GM18907 (cell line): ENCODE data around the gene DEFB132.

ENCODE experiments used
- ATAC-seq: cut with Tn5 transposase; IDR thresholded peaks from one replicate; pipeline ENCODE4 v1.9.1; 2021; ENCODE audit warnings: mild to moderate bottlenecking, moderate library complexity; ENCODE audit not compliant: unreplicated experiment

Gene DEFB132

GRCh38 chr20:259981-260380, 2.5 kb downstream of the DEFB132 start:
- no peak for ATAC-seq

DNA sequence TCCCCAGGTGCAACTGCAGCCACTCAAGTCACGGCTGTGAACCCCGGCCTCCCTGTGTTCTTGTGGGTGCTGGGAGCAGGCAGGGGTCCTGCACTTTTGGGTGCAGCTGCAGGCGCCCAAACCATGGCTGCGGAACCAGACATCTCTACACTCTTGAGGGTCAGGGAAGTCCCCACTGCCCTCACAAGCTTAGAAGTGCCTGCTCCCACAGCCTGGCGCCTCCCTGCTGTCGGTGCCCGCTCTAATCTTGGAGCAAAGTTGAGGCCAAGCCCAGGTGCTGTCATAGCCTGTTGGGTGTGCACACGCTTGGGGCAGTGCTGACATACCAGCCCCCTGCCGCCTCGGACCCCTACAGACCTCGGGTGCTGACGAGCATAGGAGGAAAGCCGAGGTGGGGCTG, 6.2 kb downstream of the DEFB132 start:
- no peak for ATAC-seq

DNA sequence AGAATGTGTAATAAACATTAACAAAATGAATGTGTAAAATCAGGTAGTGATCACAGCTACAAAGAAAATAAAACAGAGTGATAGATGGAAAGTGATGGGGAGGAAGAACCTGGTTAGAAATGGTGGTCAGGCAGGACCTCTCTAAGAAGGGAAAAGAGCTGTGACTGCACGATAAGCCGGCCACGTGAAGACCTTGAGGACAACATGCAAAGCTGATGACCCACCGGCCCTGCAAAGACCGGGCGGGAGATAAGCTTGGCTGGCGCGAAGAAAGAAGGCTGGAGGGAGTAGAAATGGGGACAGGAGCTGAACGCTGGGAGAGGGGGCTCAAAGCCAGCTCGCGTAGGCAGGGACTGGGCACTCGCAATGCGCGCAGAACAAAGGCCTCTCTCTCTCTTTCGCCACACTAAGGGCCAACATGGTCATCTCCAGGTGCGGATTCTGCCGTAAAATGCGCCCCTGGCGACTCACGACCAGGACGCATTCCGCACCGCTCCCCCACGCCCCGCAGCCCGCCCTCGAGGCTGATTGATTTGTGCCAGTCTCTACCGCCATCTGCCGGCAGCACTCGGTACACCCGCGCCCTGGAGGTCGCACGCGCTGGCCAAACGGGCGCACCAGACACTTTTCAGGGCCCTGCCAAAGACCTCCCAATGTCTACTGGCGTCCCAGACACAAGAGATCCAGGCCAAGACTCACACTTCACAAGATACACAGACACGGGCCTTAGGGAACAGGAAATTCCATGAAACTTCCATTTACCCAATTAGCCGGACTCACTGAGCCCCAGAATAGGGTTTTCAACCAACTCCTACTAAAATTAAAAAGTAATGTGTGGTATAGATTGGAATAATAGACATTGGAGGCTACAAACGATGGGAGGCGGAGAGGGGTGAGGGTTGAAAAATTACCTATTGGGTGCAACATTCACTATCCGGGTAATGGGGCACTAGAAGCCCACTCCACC, 9.4 kb downstream of the DEFB132 start:
- ATAC-seq: peak; percentile 75

GRCh38 chr20:270517-270916, 13.0 kb downstream of the DEFB132 start:
- ATAC-seq: no peak

GRCh38 chr20:271069-271468, 13.5 kb downstream of the DEFB132 start:
- ATAC-seq: no peak

GRCh38 chr20:271528-271927, 14.0 kb downstream of the DEFB132 start:
- no peak for ATAC-seq

DNA sequence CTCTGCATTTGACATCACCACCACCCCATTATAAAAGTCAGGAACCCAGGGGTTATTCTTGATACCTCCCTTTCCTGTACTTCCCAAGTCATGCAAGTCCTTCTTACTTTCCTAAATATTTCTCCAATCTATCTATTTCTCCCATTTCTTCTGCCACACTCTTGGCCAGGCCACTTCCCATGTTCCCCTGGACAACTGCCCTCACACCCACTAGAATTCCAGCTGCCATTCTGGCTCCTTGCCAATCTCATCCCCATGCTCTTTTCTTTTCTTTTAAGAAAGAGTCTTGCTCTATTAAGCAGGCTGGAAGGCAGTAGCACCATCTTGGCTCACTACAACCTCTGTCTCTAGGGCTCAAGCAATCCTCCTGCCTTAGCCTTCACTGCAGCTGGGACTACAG, 15.2 kb downstream of the DEFB132 start:
- no peak for ATAC-seq

DNA sequence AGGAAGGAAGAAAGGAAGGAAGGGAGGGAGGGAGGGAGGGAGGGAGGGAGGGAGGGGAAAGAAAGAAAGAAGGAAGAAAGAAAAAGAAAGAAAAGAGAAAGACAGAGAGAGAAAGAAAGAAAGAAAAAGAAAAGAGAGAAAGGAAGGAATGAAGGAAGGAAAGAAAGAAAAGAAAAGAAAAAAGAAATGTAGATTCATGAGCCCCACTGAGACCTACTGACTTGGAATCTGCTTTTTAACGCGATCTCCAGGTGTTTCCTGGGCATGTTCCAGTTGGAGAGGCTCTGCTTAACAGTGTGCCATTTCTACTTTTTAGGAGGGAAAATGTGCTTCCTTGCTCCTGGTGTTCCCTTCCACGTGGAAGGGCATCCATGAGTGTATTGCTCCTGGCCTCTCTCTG, 16.4 kb downstream of the DEFB132 start:
- ATAC-seq: no peak

DNA sequence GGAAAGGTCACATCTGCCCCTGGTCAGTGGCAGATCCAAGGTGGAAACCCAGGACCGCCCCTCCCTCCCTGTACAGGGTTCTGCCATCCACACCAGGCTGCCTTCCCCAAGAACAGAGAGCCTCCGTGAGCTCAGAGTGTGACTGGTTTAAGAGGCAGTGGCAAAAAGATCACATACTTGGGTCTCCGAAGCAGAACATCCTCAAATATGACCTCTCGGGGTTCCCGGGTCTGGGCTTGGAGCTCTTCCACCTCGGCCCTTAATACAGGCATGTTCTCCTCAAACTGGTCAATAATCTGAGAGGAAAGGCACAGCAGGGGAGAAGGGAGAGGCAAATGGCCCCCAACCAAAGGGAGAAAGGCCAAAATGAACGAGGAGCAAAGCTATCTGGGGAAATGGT, 18.3 kb downstream of the DEFB132 start:
- ATAC-seq: no peak

DNA sequence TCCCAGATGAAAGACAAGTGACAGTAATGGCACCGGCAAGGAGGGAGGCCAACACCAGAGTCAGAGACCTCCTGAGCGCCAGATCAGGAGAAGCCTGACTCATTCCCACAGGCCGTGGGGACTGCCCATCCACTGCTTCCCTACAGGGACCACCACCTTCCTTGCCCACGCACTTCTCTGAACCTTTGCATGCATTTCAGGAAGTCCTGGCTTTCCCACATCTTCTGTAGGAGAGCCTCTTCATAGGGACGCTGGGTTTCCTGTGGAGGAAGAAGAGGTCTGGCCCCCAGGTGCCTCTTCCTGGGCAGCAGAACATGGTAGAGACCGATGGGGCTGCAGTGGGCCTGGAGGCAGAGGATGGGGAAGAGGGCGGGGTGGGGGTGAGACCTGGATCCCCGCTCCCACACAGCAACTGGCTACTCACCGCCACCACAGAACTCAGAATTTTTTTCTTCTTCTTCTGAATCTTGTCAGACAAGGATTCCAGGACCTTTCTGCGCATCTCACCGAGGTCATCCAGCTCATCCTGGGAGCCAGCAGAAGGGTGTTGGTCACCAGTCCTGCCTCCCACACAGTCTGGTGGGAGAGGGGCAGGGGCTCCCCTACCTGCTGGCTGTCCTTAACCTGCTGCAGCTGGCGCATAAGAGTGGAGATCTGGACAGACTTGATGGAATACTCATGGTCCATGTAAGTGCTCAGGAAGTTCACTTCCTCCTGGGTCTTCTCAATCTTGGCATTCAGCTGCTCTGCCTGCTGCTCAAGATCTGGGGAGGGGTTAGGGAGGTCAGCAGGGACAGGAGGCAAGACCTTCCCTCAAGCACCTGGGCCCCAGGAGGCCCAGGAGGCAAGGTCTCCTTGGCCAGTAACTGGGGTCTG, 19.3 kb downstream of the DEFB132 start:
- ATAC-seq: no peak

- ATAC-seq: no peak
Measured at GRCh38 chr20:277496-277781, 19.9 kb downstream of the DEFB132 start.

GRCh38 chr20:278181-278580, 20.7 kb downstream of the DEFB132 start:
- no peak for ATAC-seq

- no peak for ATAC-seq
Measured at GRCh38 chr20:278607-279571, 21.4 kb downstream of the DEFB132 start.

DNA sequence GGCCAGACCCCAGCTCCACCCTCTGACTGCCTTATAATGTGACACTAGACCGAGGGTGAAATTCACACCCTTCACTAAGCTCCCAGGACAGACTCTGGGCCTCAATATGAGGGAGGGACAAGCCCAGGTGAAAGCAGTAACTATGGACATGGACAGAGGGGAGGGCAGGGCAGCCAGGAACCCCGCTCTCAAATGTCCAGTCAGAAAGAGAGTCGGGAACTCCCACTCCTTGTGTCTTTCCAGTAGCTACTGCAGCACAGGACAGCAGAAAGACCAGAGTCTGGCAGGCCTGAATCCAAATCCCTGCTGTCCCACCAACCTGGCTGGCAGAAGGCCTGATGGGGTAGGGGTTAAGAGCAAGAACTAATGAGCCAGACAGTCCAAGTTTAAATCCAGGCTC, 26.6 kb downstream of the DEFB132 start:
- no peak for ATAC-seq

DNA sequence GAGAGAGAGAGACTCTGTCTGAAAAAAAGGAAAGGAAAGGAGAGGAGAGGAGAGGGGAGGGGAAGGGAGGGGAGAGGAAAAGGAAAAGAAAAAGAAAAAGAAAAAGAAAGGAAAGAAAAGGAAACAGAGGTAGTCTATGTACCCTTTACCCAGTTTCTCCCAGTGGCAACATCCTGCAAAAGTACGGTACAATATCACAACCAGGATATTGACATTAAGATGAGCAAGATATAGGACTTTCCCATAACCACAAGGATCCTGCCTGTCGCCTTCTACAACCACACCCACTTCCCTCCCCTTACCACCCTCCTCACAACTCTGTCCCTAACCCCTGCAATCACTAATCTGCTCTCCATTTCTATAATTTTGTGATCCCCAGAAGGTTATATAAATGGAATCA, 29.0 kb downstream of the DEFB132 start:
- ATAC-seq: no peak

- no peak for ATAC-seq
Measured at GRCh38 chr20:288956-289692, 31.6 kb downstream of the DEFB132 start.

- peak; percentile 2 for ATAC-seq
Measured at GRCh38 chr20:289693-290083, 32.2 kb downstream of the DEFB132 start.

DNA sequence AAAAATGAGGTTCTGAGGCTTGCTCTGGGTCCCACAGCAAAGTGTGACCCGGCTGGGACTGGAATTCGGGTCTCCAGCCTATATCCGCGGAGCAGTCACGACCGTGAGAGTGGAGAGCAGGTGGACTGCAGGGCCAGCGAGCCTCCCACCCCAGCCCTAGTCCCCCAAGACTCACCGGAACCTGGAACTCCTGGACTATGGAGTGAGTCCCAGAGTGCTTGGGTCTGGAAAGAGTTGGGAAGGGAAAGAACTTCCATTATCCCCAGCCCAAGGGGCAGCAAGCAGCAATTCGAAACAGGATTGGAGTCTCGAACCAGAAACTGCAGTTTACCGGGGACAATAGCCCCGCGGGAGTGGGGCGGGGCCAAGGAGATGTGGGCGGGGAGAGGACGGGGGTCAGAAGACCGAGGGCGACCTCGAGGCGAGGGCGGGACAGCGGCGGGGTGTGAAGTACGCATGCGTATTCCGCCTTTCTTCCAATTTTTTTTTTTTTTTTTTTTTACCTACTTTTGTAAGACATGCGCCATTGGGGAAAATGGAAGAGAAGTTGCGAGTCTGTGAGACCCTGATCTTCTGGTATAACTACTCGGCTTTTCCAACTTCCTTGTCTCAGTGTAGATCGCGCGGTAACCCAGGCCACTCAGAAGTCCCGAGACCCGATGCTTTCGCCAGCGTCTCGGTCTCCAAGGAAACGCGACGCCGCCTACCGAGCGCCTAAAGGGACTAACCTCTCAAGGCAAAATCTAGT, 32.7 kb downstream of the DEFB132 start, which contains the start of gene C20orf96:
Gene C20orf96, minus strand, starts transcription at position 667 of the 748 bp plus-strand sequence. Its CDS starts 140 bp downstream, at position 527.
- ATAC-seq: peak; percentile 83

GRCh38 chr20:294602-295001, 37.1 kb downstream of the DEFB132 start:
- no peak for ATAC-seq
